Adrenal gland (tissue), 12 donors: Measurements from ENCODE around the gene SYNE1. TPM values are rescaled to one million over a fixed set of nuclear protein-coding genes. Genes with fewer than 3 reads are reported as not detected.

Experiments used
- DNase-seq, 7 donors: peaks; one replicate each; pipeline ENCODE4 v3.0.0-alpha.2; 2019 to 2020
- H3K27ac ChIP-seq, 5 donors: fragments of 200-600 bp; sonication (generic) in 4 of 5; 1 replicate in 3 of 5; 2 replicates in 2 of 5; pipeline versions ENCODE4 v1.5.1 to v1.8.0; 2016 to 2020; ENCODE audit warnings: mild to moderate bottlenecking in 1 of 5
- H3K27me3 ChIP-seq: fragments of 200-600 bp; 2 replicates; pipeline ENCODE4 v1.8.0; 2021
- H3K36me3 ChIP-seq, 2 donors: fragments of 200-600 bp; replicated peaks in 1 of 2; 1 replicate in 1 of 2; 2 replicates in 1 of 2; pipeline versions ENCODE4 v1.5.1 to v1.8.0; 2018 to 2022
- H3K4me1 ChIP-seq, 2 donors: fragments of 200-600 bp; replicated peaks in 1 of 2; 1 replicate in 1 of 2; 2 replicates in 1 of 2; pipeline versions ENCODE4 v1.5.1 to v1.8.0; 2018 to 2021
- H3K4me3 ChIP-seq, 4 donors: fragments of 200-600 bp; sonication (generic) in 3 of 4; one replicate each; pipeline ENCODE4 v1.5.1; 2016 to 2018
- H3K9me3 ChIP-seq, 3 donors: fragments of 200-600 bp; sonication (generic) in 1 of 3; replicated peaks in 1 of 3; 1 replicate in 2 of 3; 2 replicates in 1 of 3; pipeline versions ENCODE4 v1.5.1 to v1.8.0; 2016 to 2021
- CTCF ChIP-seq, 6 experiments: fragments of 450-650 bp in 4 of 6; fragments of 200-600 bp in 2 of 6; sonication (generic) in 1 of 6; IDR thresholded peaks; 1 replicate in 5 of 6; 2 replicates in 1 of 6; pipeline versions ENCODE4 v1.5.1 to v1.8.0; 2016 to 2021; ENCODE audit warnings: antibody characterized with exemption in 6 of 6, mild to moderate bottlenecking in 2 of 6, moderate library complexity in 1 of 6
- POLR2A ChIP-seq, 2 donors: fragments of 450-650 bp; IDR thresholded peaks; one replicate each; pipeline ENCODE4 v1.6.1; 2017; ENCODE audit warnings: antibody characterized with exemption in 2 of 2, mild to moderate bottlenecking in 2 of 2, moderate library complexity in 1 of 2
- WGBS, 4 donors: extraction: QIAGEN DNeasy Blood & Tissue Kit in 2 of 4; methylation state at CpG; one replicate each; pipeline versions ENCODE4 v1.1.5 to v1.1.7; 2013 to 2017; 5-methylcytosine and 5-hydroxymethylcytosine counted together
- intact Hi-C, 2 donors: fragments of 100-400 bp; cut with DNase I; formaldehyde crosslinking; loops; one replicate each; pipeline versions ENCODE4 v1.14.1 to v1.15.0; 2022 to 2023
- polyA plus RNA-seq, 3 donors: library from polyadenylated mRNA; stranded (reverse); fragments of 200-250 nt in 2 of 3; fragments of 350-450 nt in 1 of 3; fragmentation: Illumina TruSeq in 1 of 3; extraction: RNeasy Lipid Tissue Mini Kit (QIAGEN cat#74804) in 1 of 3; gene quantifications; one replicate each; pipeline ENCODE4 v1.2.3, GENCODE V29; 2013 to 2014
- total RNA-seq, 9 donors: library from RNA; depleted of rRNA in 4 of 9; stranded (reverse); fragments of >200 nt in 4 of 9; fragments of 120-200 nt in 1 of 9; fragmentation: NEBNext Ultra II Directional in 1 of 9; extraction: Animal tissue kit (Norgen Biotek cat#: 25700) in 1 of 9; gene quantifications; one replicate each; pipeline versions ENCODE4 v1.1.0 to v1.2.4, GENCODE V29; 2013 to 2023
- donor health status: healthy with polysubstance abuse.
- donor health status: Bipolar disorder and iron deficiency.
- donor health status: DM: yes; HTN: yes; CAD: no.
- donor health status: DM: no; HTN: no; CAD: no.
- donor health status: DM: no; HTN: no; CAD: no.
- donor health status: DM: yes; HTN: yes; CAD: no.

Gene SYNE1
- total and polyA plus RNA-seq, 12 donors, result 29.0 to 170 (median 93.1) TPM

GRCh38 chr6:152259234-152259633, 377.9 kb downstream of the SYNE1 start:
- 85 to 97% (median 91%) methylated on average over 3 of the region's 3 CpGs for WGBS, 4 donors
- H3K27ac ChIP-seq, result no peak overlapping the region
- H3K27me3 ChIP-seq, result no peaks in the 10 kb centered on the region
- H3K4me3 ChIP-seq, result no peak overlapping the region
- no peak for DNase-seq
- H3K4me1 ChIP-seq, result no peaks in the 10 kb centered on the region
- H3K9me3 ChIP-seq, result no peaks in the 10 kb centered on the region
- no peak for TF ChIP-seq CTCF (IDR thresholded peaks at IDR 0.05)
- TF ChIP-seq POLR2A (IDR thresholded peaks at IDR 0.05), result no peak
- H3K36me3 ChIP-seq, result peaks cover 0 to 49% of the 10 kb centered on the region in 2 donors
- intact Hi-C loops, result no loop called here

GRCh38 chr6:152257581-152257980, 379.6 kb downstream of the SYNE1 start:
- H3K9me3 ChIP-seq, result no peaks in the 10 kb centered on the region
- peaks cover 0 to 53% of the 10 kb centered on the region in 2 donors for H3K36me3 ChIP-seq
- intact Hi-C loops, result no loop called here
- no peaks in the 10 kb centered on the region for H3K4me1 ChIP-seq
- TF ChIP-seq CTCF (IDR thresholded peaks at IDR 0.05) (no peak), POLR2A (IDR thresholded peaks at IDR 0.05) (no peak)
- no peaks in the 10 kb centered on the region for H3K27me3 ChIP-seq
- no peak overlapping the region for H3K27ac ChIP-seq
- DNase-seq, result no peak
- H3K4me3 ChIP-seq, result no peak overlapping the region

- TF ChIP-seq POLR2A (IDR thresholded peaks at IDR 0.05) (no peak), CTCF (IDR thresholded peaks at IDR 0.05) (no peak)
- H3K36me3 ChIP-seq, result peaks cover 0 to 23% of the 10 kb centered on the region in 2 donors
- H3K4me1 ChIP-seq, result peaks cover 19 to 29% of the 10 kb centered on the region in 2 donors
- WGBS, 4 donors, result 95 to 99% (median 97%) methylated on average over 3 of the region's 3 CpGs
- no peak for DNase-seq
- no peak overlapping the region for H3K27ac ChIP-seq
- no peak overlapping the region for H3K4me3 ChIP-seq
- intact Hi-C loops, result no loop called here
- H3K27me3 ChIP-seq, result no peaks in the 10 kb centered on the region
- H3K9me3 ChIP-seq, result no peaks in the 10 kb centered on the region
Measured at GRCh38 chr6:152250127-152250526, 387.0 kb downstream of the SYNE1 start.

GRCh38 chr6:152248980-152249379, 388.2 kb downstream of the SYNE1 start:
- Histone ChIP-seq H3K27me3 (no peaks in the 10 kb centered on the region), H3K27ac (no peak overlapping the region), H3K9me3 (no peaks in the 10 kb centered on the region), H3K4me1 (peaks cover 19 to 31% of the 10 kb centered on the region in 2 donors), H3K36me3 (peaks cover 0 to 14% of the 10 kb centered on the region in 2 donors), H3K4me3 (no peak overlapping the region)
- WGBS, 4 donors, result 25 to 51% (median 42%) methylated on average over 2 of the region's 2 CpGs
- no peak for TF ChIP-seq CTCF (IDR thresholded peaks at IDR 0.05)
- TF ChIP-seq POLR2A (IDR thresholded peaks at IDR 0.05), result no peak
- DNase-seq, result no peak
- intact Hi-C loops, result no loop called here
